HEK293T (cell line): Measurements from ENCODE around the gene MXRA5.
"Not testable (repeated sequence)": the region's sequence is repeated elsewhere in the genome, so short reads cannot be mapped to it uniquely, and the experiment has no call there.

ENCODE experiments used
- CTCF ChIA-PET: fragments of 350-600 bp; formaldehyde crosslinking; extraction: SDS; loops from one replicate; lab custom pipeline; 2021; ENCODE audit warnings: antibody characterized with exemption, inconsistent platforms; lab: Yijun Ruan, JAX
- POLR2A ChIA-PET: fragments of 350-600 bp; formaldehyde crosslinking; extraction: SDS; loops from one replicate; lab custom pipeline; 2020; ENCODE audit warnings: antibody characterized with exemption, inconsistent platforms; lab: Yijun Ruan, JAX
- DNase-seq: peaks from one replicate; pipeline ENCODE4 v3.0.0; 2012; ENCODE audit warnings: mixed read lengths; ENCODE audit errors: extremely low spot score
- ARNT ChIP-seq: fragments of 450-650 bp; IDR thresholded peaks from 2 replicates; pipeline ENCODE4 v1.6.1; 2017; ENCODE audit warnings: mild to moderate bottlenecking
- BHLHE40 ChIP-seq: fragments of 450-650 bp; IDR thresholded peaks from 2 replicates; pipeline ENCODE4 v1.6.1; 2016; ENCODE audit warnings: mild to moderate bottlenecking, moderate library complexity, borderline replicate concordance
- CTBP1 ChIP-seq: fragments of 450-650 bp; IDR thresholded peaks from 2 replicates; pipeline ENCODE4 v1.6.1; 2016; ENCODE audit warnings: borderline replicate concordance
- ELF4 ChIP-seq: fragments of 450-650 bp; IDR thresholded peaks from 2 replicates; pipeline ENCODE4 v1.6.1; 2017; ENCODE audit warnings: antibody characterized with exemption
- FOXA1 ChIP-seq: fragments of 450-650 bp; IDR thresholded peaks from 2 replicates; pipeline ENCODE4 v1.6.1; 2016; ENCODE audit warnings: mild to moderate bottlenecking
- FOXK2 ChIP-seq: fragments of 450-650 bp; IDR thresholded peaks from 2 replicates; pipeline ENCODE4 v1.6.1; 2016; ENCODE audit warnings: mild to moderate bottlenecking
- FOXM1 ChIP-seq: fragments of 450-650 bp; IDR thresholded peaks from 2 replicates; pipeline ENCODE4 v1.6.1; 2017; ENCODE audit warnings: mild to moderate bottlenecking, borderline replicate concordance
- HDGF ChIP-seq: fragments of 450-650 bp; IDR thresholded peaks from 2 replicates; pipeline ENCODE4 v1.6.1; 2017; ENCODE audit warnings: antibody characterized with exemption, borderline replicate concordance
- L3MBTL2 ChIP-seq: fragments of 450-650 bp; conservative IDR thresholded peaks from 2 replicates; pipeline ENCODE4 v1.6.1; 2016; ENCODE audit warnings: mild to moderate bottlenecking
- LEF1 ChIP-seq: fragments of 450-650 bp; IDR thresholded peaks from 2 replicates; pipeline ENCODE4 v1.6.1; 2017; ENCODE audit warnings: mild to moderate bottlenecking, borderline replicate concordance
- NFRKB ChIP-seq: fragments of 450-650 bp; IDR thresholded peaks from 2 replicates; pipeline ENCODE4 v1.6.1; 2016; ENCODE audit warnings: mild to moderate bottlenecking, moderate library complexity
- PKNOX1 ChIP-seq: fragments of 450-650 bp; IDR thresholded peaks from 2 replicates; pipeline ENCODE4 v1.6.1; 2016
- SP1 ChIP-seq: fragments of 450-650 bp; IDR thresholded peaks from 2 replicates; pipeline ENCODE4 v1.6.1; 2017
- SUZ12 ChIP-seq: fragments of 450-650 bp; IDR thresholded peaks from 2 replicates; pipeline ENCODE4 v1.6.1; 2016; ENCODE audit warnings: mild to moderate bottlenecking
- TARDBP ChIP-seq: fragments of 450-650 bp; IDR thresholded peaks from 2 replicates; pipeline ENCODE4 v1.6.1; 2016
- ZNF384 ChIP-seq: fragments of 450-650 bp; IDR thresholded peaks from 2 replicates; pipeline ENCODE4 v1.6.1; 2016

MXRA5 gene

GRCh38 chrX:3378156-3378555 is 31.7 kb upstream of the MXRA5 start:
- DNase-seq = no peak
- TF ChIP-seq SUZ12 = no peak
- TF ChIP-seq PKNOX1 = no peak
- TF ChIP-seq TARDBP = no peak
- TF ChIP-seq ARNT = no peak
- no peak for TF ChIP-seq ZNF384
- TF ChIP-seq FOXA1 = no peak
- TF ChIP-seq BHLHE40 = no peak
- TF ChIP-seq SP1 = no peak
- TF ChIP-seq L3MBTL2 = no peak
- no peak for TF ChIP-seq FOXK2
- no peak for TF ChIP-seq CTBP1
- TF ChIP-seq LEF1 = no peak
- TF ChIP-seq HDGF = no peak
- TF ChIP-seq NFRKB = no peak
- no peak for TF ChIP-seq FOXM1
- TF ChIP-seq ELF4 = no peak
- POLR2A ChIA-PET = no interaction called here
- CTCF ChIA-PET = no interaction called here

DNA sequence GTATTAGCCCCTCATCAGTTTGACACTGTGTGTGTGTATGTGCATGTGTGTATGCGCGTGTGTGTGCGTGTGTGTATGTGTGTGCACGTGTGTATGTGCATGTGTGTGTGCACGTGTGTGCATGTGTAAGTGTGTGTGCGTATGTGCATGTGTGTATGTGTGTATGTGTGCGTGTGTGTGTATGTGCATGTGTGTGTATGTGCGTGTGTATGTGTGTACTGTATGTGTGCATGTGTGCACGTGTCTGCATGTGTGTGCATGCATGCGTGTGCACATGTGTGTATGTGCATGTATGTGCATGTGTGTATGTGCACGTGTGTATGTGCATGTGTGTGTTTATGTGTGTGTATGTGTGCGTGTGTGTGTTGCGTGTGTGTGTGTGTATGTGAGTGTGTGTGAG is 31.1 kb upstream of the MXRA5 start:
- no peak for DNase-seq
- TF ChIP-seq SP1 = no peak
- no peak for TF ChIP-seq TARDBP
- no peak for TF ChIP-seq NFRKB
- no peak for TF ChIP-seq FOXK2
- no peak for TF ChIP-seq L3MBTL2
- no peak for TF ChIP-seq ZNF384
- TF ChIP-seq ARNT = no peak
- no peak for TF ChIP-seq CTBP1
- no peak for TF ChIP-seq FOXM1
- TF ChIP-seq BHLHE40 = no peak
- CTCF ChIA-PET = no interaction called here
- POLR2A ChIA-PET = no interaction called here

DNA sequence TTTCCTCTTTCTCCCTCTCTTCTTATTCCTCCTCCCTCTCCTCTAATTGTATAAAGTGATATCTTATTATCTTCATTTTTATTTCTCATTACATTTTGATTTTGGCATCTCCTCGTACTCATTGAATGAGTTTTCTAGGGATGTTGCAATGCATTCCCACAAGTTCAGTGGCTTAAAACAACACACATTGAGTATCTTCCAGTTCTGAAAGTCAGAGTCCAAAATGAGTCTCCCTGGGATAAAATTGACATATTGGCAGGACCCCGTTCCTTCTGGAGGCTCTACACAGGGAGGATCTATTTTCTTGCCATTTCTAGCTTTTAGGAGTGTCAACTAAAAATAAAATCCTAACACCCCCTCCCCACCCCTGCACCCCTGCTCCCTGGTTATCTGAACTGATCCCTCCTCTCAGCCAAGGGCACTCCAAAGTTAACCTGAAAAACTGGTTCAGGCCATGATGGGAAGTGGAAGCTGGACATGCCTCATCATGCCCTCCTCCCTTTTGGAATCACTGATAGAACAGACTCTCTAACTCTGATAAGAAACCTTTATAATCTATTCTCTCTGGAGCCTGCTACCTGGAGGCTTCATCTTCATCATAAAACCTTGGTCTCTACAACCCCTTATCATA is 29.5 kb upstream of the MXRA5 start:
- CTCF ChIA-PET, POLR2A ChIA-PET, DNase-seq: not testable (repeated sequence)

DNA sequence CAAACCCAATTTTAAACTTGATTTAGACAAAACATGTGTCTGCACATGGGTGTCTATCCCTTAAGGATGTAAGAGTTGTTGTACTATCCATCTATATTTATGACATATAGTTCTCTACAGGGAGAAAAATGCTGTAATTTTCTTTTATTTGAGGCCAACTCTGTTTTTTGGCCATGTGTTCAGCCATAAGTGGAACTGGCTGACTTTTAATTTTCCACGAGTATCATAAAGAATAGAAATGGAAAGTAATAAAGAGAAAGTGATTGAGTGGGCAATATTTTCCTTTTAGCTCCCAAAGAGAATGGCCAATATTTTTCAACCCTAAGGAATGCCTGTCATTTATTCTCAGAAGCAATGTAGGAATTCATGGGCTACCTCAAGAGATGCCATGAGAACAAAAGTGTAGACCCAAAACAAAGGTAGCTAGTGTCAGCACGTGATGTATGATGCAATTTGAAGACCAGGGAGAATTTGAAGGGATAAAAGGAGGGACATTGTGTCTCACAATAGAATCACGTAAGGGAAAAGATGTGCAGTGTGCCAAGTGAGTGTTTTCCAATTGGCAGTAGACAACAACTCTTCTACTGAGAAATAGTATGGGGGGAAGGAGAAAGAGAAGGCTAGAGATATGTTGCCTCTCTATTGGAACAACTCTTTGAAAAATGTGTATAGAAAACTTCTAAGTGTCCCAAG is 27.8 kb upstream of the MXRA5 start:
- ChIA-PET POLR2A (no interaction called here), CTCF (no interaction called here)

DNA sequence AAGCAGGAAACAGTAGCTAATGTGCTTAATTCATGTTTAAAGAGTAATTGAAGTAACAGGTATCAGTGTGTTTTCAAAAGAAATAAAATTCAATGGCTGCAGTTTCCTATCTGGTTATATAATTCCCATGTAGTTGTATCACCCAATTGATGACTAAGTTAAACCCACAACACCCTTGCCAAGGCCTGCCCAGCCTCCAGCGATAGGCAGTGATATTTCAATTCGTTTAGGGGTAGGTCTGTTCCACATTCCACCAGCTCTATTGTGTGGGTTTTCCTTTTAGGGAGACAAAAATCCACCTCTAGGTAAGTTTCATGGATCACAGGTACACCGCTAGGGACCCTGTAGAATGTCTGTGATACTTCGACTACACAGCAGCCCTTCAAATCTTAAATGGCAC is 24.7 kb upstream of the MXRA5 start:
- ChIA-PET POLR2A (no interaction called here), CTCF (no interaction called here)
- no peak for DNase-seq
- TF ChIP-seq ARNT = no peak
- TF ChIP-seq FOXM1 = no peak
- no peak for TF ChIP-seq ZNF384
- no peak for TF ChIP-seq CTBP1
- TF ChIP-seq TARDBP = no peak
- no peak for TF ChIP-seq BHLHE40
- TF ChIP-seq HDGF = no peak
- TF ChIP-seq L3MBTL2 = no peak
- no peak for TF ChIP-seq ELF4
- TF ChIP-seq SUZ12 = no peak
- TF ChIP-seq PKNOX1 = no peak
- TF ChIP-seq FOXA1 = no peak
- TF ChIP-seq SP1 = no peak
- no peak for TF ChIP-seq NFRKB
- TF ChIP-seq LEF1 = no peak
- TF ChIP-seq FOXK2 = no peak

More for the DNA sequence above, 27.8 kb upstream of the MXRA5 start:
- no peak for DNase-seq
- no peak for TF ChIP-seq ELF4
- no peak for TF ChIP-seq BHLHE40
- no peak for TF ChIP-seq HDGF
- no peak for TF ChIP-seq ZNF384
- TF ChIP-seq LEF1 = no peak
- TF ChIP-seq TARDBP = no peak
- TF ChIP-seq CTBP1 = no peak
- TF ChIP-seq FOXK2 = no peak
- no peak for TF ChIP-seq SUZ12
- TF ChIP-seq ARNT = no peak
- TF ChIP-seq FOXA1 = no peak
- no peak for TF ChIP-seq L3MBTL2
- TF ChIP-seq NFRKB = no peak
- no peak for TF ChIP-seq SP1

DNA sequence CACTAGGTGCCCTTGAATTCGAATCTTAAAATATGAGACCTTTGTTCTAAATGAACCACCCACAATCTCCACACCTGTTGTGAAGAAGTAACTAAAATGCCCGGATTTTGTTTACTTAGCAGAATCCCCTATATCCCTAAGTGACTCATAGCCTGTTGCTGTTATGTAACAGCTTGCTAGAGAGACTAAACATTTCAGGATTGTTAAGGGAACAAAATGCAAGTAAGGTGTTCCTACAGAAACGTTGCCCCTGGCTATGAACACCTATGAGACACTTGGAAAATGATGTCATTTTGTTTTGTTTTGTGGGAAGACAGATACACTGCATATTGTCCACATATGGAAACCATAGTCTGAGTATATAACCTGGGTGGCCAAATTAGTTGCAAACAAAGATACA is 24.2 kb upstream of the MXRA5 start:
- ChIA-PET POLR2A (no interaction called here), CTCF (no interaction called here)
- DNase-seq = no peak
- TF ChIP-seq SUZ12 = no peak
- TF ChIP-seq HDGF = no peak
- TF ChIP-seq ELF4 = no peak

DNA sequence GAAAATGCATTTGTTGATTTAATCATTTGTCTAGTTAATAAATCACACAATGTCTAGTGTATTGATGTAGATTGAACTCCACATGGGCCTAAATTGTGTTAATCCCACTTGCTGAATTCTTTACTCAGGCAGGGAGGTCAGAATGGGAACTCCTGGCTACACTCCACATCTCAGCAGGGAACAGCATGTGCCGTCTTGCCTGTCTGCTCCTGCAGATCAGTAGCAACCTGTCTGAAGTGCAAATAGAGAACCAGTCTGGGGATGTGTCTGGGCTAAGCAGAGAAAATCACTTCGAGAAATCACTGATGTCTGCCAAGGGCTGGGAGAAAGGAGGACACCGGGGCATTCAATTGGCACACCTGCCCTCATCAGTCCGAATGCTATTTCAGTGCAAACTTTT is 16.5 kb upstream of the MXRA5 start:
- DNase-seq = no peak
- TF ChIP-seq ELF4 (no peak), TARDBP (no peak), ZNF384 (no peak), ARNT (no peak), FOXK2 (no peak), SP1 (no peak), HDGF (no peak), SUZ12 (no peak), BHLHE40 (no peak), FOXM1 (no peak), LEF1 (no peak), FOXA1 (no peak), L3MBTL2 (no peak), PKNOX1 (no peak), NFRKB (no peak), CTBP1 (no peak)
- POLR2A ChIA-PET = no interaction called here
- CTCF ChIA-PET = no interaction called here
